Activated CD4-positive, alpha-beta T cell treated with anti-CD3 and anti-CD28 coated beads, Interleukin-2, Interleukin-4, amounts not matched to agents 100 ng/mL and 50 ng/mL, durations not matched to agents 16 hours and 8 hours (primary cell): ENCODE measurements around the gene PDZD4.

Experiments used
- DNase-seq: peaks from one replicate; pipeline ENCODE4 v3.0.0-alpha.2; 2020; ENCODE audit warnings: low spot score

Gene PDZD4

GRCh38 chrX:153755136-153755535 is 75.2 kb downstream of the PDZD4 start:
- DNase-seq = no peak
